Left lobe of liver (tissue), 2 donors: ENCODE results near the gene HEG1. TPM values are rescaled to one million over a fixed set of nuclear protein-coding genes. Genes with fewer than 3 reads are reported as not detected.

Source experiments
- ATAC-seq: fragments of 200-7000 bp; cut with Tn5 transposase; one replicate; pipeline ENCODE4 v1.9.1; 2020; ENCODE audit warnings: mild to moderate bottlenecking, moderate library complexity
- DNase-seq: peaks from one replicate; pipeline ENCODE4 v3.0.0-alpha.2; 2020; ENCODE audit warnings: low spot score
- total RNA-seq: library from RNA; stranded (reverse); gene quantifications from one replicate; pipeline ENCODE4 v1.2.1, GENCODE V29; 2021
- donor health status: DM: no; HTN: no; CAD: no; lungs with moderate emphysema.
- donor health status: DM: no; HTN: yes; CAD: no.

HEG1 gene
- total RNA-seq, 1 donor from 2014 or later, result 5.4 TPM

DNA sequence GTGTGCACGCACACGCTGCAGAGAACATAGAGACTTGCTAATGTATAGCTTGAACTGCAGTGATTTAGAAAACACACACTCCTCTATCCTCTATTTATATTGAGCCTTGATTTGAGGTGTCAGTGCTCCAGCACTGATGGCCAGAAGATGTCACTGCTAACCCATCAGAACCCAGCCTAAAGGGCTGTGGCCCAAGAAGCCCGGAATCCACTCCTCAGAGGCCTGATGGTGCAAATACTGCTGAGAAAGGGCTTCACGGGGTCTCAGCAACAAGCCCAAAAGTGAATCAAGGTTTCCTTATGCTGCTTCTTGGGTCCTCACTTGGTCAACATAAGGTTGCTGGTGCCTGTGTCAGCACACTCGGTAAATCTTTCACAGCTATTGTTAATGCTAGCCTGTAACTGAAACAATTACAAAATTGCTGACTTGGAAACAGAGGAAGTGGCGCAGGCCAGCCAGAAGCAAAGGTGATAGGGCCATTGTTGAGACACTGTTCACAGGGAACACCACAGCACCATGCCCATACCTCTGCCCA lies 60.3 kb downstream of the HEG1 start:
- ATAC-seq (peak; percentile 90), DNase-seq (peak; percentile 71)

DNA sequence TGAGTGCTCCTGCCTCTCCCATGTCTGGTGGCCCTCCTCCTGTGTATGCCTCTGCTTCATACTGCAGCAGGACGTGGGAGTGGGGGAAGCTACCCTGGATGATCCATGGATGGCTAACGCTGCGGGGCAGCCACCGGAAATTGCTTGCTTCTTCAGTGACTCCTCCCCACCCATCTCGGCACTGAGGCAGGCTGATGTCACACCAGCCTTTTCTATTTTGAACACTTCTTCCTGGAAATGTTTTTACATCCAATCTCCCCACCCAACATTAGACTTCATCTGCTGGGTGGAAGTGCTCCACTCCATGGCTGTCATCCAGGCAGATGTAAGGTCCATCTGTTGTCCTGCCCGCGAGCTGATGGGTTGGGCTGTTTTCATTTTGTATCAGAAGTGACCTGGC lies 62.3 kb downstream of the HEG1 start:
- DNase-seq (no peak), ATAC-seq (no peak)

DNA sequence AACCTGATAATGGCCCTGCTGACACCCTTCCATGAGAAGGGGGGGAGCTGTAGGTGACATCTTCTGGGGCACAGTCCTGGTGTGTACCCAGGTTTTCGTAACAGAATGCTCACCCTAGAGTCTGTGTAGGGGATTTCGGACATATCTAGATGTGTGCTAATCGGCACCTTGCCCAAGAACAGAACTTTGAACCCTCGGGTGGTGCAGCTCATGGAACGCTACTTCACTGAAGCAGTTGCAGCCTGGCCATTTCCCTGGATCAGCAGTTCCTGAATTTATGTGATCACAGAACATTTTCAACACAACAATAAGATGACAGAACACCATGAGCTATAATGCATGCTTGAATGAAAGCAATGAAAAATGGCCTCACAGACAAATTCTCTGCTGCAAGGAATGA lies 63.8 kb downstream of the HEG1 start:
- peak; percentile 79 for ATAC-seq
- DNase-seq, result peak; percentile 85

GRCh38 chr3:124986192-124987143 lies 69.3 kb downstream of the HEG1 start:
- ATAC-seq, result peak; percentile 81
- no peak for DNase-seq

DNA sequence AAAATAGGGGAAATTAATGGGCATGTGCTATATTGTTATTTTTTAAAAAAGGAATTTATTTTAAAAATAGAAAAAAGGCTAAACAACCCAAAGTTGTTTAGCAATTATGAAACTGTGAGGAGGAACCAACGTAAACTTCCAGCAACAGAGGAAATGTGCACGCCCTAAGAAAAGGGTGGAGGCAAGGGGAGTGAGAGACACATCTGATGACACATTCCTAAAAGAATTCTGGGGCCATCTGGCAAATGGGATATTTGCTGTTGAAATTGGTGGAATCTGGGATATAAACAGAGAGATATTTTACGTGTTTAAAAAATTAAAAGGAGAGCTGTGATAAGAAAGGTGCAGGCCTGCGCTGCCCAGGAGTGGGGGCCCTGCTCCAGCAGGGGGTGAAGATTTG lies 70.4 kb downstream of the HEG1 start:
- peak; percentile 26 for ATAC-seq
- no peak for DNase-seq

DNA sequence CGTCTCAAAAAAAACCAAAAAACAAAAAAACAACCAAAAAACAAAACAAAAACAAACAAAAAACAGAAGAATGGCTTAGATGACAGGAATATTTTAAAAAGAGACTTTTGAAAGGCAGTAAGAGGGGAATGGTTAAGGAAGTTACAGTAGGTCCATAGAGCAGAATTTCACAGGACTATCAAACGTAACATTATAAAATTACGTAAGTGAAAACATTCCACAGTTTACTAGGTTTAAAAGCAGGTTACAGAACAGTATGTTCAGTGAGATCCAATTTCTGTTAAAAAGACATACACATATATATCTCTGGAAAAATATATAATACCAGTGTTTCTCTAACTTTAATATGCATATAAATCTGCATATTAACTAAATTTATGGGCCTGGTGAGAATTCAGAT lies 71.0 kb downstream of the HEG1 start:
- ATAC-seq (no peak), DNase-seq (no peak)

DNA sequence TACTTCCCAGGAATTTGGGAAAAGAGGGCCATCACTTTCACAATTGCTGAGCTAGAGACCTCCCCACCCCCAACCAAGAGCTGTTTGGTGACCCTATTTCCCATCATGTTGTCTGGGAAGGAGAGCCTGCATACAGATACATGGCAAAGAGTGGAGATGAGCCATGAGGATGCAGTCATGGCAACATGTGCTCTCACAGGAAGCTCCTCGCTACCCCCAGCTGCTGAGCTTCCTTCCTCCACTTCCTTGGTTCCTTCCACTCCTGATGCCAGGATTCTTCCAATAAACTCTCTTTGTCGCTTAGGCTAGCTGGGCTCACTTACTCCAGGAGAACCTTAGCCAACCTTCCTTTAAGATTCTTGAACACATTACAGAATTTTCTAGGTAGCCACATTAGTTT lies 72.9 kb downstream of the HEG1 start:
- DNase-seq (no peak), ATAC-seq (no peak)

- no peak for DNase-seq
- ATAC-seq, result no peak
These were observed 74.3 kb downstream of the HEG1 start for GRCh38 chr3:124981472-124981871.

DNA sequence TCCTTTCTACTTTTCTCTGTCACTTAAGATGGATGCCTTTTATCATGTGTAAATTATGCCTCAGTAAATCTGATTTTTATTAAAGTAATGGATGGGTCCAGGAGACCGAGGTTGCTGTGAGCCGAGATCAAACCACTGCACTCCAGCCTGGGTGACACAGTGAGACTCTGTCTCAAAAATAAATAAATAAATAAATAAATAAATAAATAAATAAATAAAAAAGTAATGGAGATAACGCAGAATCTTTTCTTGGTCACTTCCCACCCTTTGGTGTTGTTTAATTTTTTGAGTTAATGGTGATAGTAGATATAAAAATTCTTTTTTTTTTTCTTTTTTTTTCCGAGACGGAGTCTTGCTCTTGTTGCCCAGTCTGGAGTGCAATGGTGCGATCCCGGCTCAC lies 77.2 kb downstream of the HEG1 start:
- ATAC-seq (no peak), DNase-seq (no peak)

DNA sequence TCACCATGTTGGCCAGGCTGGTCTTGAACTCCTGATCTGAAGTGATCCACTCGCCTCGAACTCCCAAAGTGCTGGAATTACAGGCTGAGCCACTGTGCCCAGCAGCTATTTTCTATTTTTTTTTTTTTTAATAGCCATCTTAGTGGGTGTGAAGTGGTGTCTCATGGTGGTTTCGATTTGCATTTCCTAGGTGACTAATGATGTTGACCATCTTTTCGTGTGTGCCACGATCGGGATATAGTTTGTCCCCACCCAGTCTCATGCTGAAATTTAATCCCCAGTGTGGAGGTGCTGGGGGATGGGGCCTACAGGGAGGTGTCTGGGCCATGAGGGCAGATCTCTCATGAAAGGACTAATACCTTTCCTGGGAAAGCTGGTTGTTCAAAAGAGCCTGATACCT lies 79.4 kb downstream of the HEG1 start:
- DNase-seq (no peak), ATAC-seq (no peak)

DNA sequence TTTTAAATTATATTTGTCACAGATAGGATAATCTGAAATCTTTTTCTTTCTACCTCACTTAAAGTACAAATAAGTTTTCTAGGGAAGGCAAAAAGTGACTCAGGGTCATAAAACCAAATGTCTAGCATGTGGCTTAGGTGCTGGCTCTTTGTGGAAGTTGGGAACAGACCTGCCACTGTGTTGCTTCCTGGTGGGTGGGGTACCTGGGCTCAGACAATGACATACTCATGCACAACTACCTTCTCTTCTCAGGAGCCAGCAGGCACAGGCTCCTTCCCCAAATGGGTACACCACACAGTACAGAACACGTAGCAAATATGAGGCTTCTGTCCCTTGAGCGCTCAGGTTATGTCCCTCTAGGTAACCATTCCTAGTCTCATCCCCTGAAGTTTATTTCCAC lies 81.1 kb downstream of the HEG1 start:
- ATAC-seq, result no peak
- no peak for DNase-seq

GRCh38 chr3:124973290-124973689 lies 82.5 kb downstream of the HEG1 start:
- ATAC-seq, result no peak
- no peak for DNase-seq

- ATAC-seq (no peak), DNase-seq (no peak)
These were observed 83.3 kb downstream of the HEG1 start for GRCh38 chr3:124972457-124972856.

GRCh38 chr3:124969963-124970722 lies 85.7 kb downstream of the HEG1 start:
- no peak for ATAC-seq

GRCh38 chr3:124969190-124969589 lies 86.6 kb downstream of the HEG1 start:
- ATAC-seq (no peak), DNase-seq (no peak)

More at GRCh38 chr3:124969963-124970722, 85.7 kb downstream of the HEG1 start:
- DNase-seq, result no peak

GRCh38 chr3:124967964-124968363 lies 87.8 kb downstream of the HEG1 start:
- ATAC-seq (no peak), DNase-seq (no peak)

- no peak for DNase-seq
- peak; percentile 44 for ATAC-seq
These were observed 89.0 kb downstream of the HEG1 start for GRCh38 chr3:124966521-124967445.

- DNase-seq, result no peak
- no peak for ATAC-seq
These were observed 90.4 kb downstream of the HEG1 start for GRCh38 chr3:124965413-124965812.

GRCh38 chr3:124964387-124964786 lies 91.4 kb downstream of the HEG1 start:
- no peak for ATAC-seq
- DNase-seq, result no peak

GRCh38 chr3:124963755-124964154 lies 92.0 kb downstream of the HEG1 start:
- no peak for ATAC-seq
- DNase-seq, result no peak
